A673 (cell line): ENCODE measurements around the gene METTL3. TPM values are rescaled to one million over a fixed set of nuclear protein-coding genes. Genes with fewer than 3 reads are reported as not detected.

Experiments
- BruUV-seq: library from RNA; stranded (reverse); fragments of 400-500 nt; replicated peaks from 2 replicates; lab custom pipeline; 2021; lab: Mats Ljungman, UMichigan
- CTCF ChIA-PET: fragments of 300-600 bp; sonication (Branson Sonifier 250); formaldehyde crosslinking; loops from one replicate; lab custom pipeline; 2022; ENCODE audit warnings: antibody characterized with exemption; lab: Charles Lee
- POLR2A ChIA-PET: fragments of 300-600 bp; sonication (Branson Sonifier 250); formaldehyde crosslinking; loops from one replicate; lab custom pipeline; 2022; ENCODE audit warnings: antibody characterized with exemption; ENCODE audit not compliant: low non-redundant PET; lab: Charles Lee
- DNase-seq: peaks from one replicate; pipeline ENCODE4 v3.0.0-alpha.2; 2015; ENCODE audit warnings: low spot score
- H3K27ac ChIP-seq: fragments of 200-600 bp; sonication (generic); 2 replicates; pipeline ENCODE4 v1.5.1; 2016; ENCODE audit warnings: mixed run types, low read depth, mild to moderate bottlenecking, mixed read lengths, antibody characterized with exemption, low read length; ENCODE audit not compliant: poor library complexity, severe bottlenecking
- H3K27me3 ChIP-seq: fragments of 200-600 bp; sonication (generic); replicated peaks from 2 replicates; pipeline ENCODE4 v1.6.1; 2017; ENCODE audit warnings: mixed run types, low read depth, mild to moderate bottlenecking, mixed read lengths, antibody characterized with exemption, low read length; ENCODE audit not compliant: insufficient read depth, poor library complexity
- H3K36me3 ChIP-seq: fragments of 200-600 bp; sonication (generic); 2 replicates; pipeline ENCODE4 v1.6.1; 2016; ENCODE audit warnings: mixed run types, mild to moderate bottlenecking, mixed read lengths, antibody characterized with exemption, low read length; ENCODE audit not compliant: insufficient read depth, poor library complexity, severe bottlenecking
- H3K4me1 ChIP-seq: fragments of 200-600 bp; sonication (generic); 2 replicates; pipeline ENCODE4 v1.6.1; 2017; ENCODE audit warnings: mixed run types, mild to moderate bottlenecking, mixed read lengths, antibody characterized with exemption, low read length; ENCODE audit not compliant: insufficient read depth, poor library complexity, severe bottlenecking
- H3K4me3 ChIP-seq: fragments of 200-600 bp; sonication (generic); 2 replicates; pipeline ENCODE4 v1.5.1; 2016; ENCODE audit warnings: low read depth, mixed run types, mild to moderate bottlenecking, mixed read lengths, low read length; ENCODE audit not compliant: poor library complexity, severe bottlenecking
- H3K9me3 ChIP-seq: fragments of 200-600 bp; sonication (generic); 2 replicates; pipeline ENCODE4 v1.6.1; 2016; ENCODE audit warnings: mixed run types, low read depth, mild to moderate bottlenecking, mixed read lengths, antibody characterized with exemption, low read length; ENCODE audit not compliant: poor library complexity, severe bottlenecking
- EZH2 ChIP-seq: fragments of 200-600 bp; sonication (generic); IDR thresholded peaks from 2 replicates; pipeline ENCODE4 v1.6.1; 2017; ENCODE audit warnings: borderline replicate concordance, low read depth, mild to moderate bottlenecking, mixed read lengths, antibody characterized with exemption, low read length; ENCODE audit not compliant: poor library complexity, severe bottlenecking
- intact Hi-C: fragments of 100-400 bp; cut with micrococcal nuclease; formaldehyde crosslinking; loops from one replicate; pipeline ENCODE4 v1.10.0; 2022; ENCODE audit not compliant: unreplicated experiment
- total RNA-seq: library from RNA; stranded (reverse); gene quantifications from 2 replicates; pipeline ENCODE4 v1.2.3, GENCODE V29; 2021
- TF ChIP-seq, protein P1 (sequence below): fragments of 300-800, 200-600 bp; sonication (generic); conservative IDR thresholded peaks from 2 replicates; pipeline ENCODE4 v1.5.1; 2017; ENCODE audit warnings: low read depth, mild to moderate bottlenecking, antibody characterized with exemption, low read length, moderate library complexity, mixed read lengths

Gene METTL3
- total RNA-seq, 1 experiment from 2014 or later = 96.3 TPM

DNA sequence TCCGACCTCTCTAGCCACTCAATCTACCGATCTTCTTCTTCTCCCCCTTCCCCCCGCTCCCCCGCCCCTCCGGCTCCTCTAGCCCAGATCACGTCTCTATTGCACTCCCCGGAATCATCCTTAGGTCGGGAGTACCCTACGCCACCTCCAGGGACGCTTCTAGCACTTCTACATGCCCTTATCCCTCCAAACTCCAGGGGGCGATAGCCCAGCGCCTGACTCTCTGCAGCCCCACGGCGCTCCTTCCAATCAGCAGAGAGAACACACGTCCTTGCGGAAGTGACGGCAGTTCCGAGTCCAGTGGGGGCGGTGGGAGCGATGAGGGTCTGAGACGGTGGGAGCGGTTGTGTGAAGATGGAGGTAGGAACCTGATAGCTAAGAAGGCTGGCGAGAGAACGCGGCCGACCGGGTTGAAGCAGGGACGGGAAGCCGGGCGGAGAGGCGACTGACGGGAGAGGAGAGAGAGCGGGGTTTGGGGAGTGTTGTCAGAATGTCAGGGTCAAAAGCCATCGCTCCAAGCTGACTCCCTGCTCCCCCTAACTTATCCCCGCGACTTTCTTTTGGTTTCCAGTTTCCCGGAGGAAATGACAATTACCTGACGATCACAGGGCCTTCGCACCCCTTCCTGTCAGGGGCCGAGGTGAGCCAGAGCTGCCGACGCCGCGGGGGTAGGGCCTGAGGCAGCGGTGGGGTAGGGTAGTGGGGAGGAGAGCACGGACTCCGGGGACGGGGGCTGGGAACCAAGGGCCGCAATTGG is 34.0 kb downstream of the METTL3 start, which contains the start of the genes RAB2B and TOX4:
Gene RAB2B, minus strand, starts transcription at position 35 of the 757 bp plus-strand sequence. CDS start 87 bp downstream, outside the sequence.
Gene TOX4, plus strand, starts transcription at position 271 of the 757 bp plus-strand sequence. Its CDS starts 84 bp downstream, at position 355.
- DNase-seq = peak; percentile 99
- no TSS peak for BruUV-seq
- Histone ChIP-seq H3K27me3 (no peaks in the 10 kb centered on the region), H3K9me3 (no peaks in the 10 kb centered on the region), H3K36me3 (no peaks in the 10 kb centered on the region), H3K4me1 (peaks cover 11% of the 10 kb centered on the region), H3K27ac (peak within 1 kb of the TSS; percentile 79), H3K4me3 (peak within 1 kb of the TSS; percentile 78)
- CTCF ChIA-PET = interaction anchor here (0.5 to 1.8 kb wide), 4 partner anchors 8 to 64 kb away, joined by 3 to 5 read pairs (median 4); partner anchors contain the start of gene CHD8
- TF ChIP-seq EZH2 = no peak
- TF ChIP-seq, protein P1, sequence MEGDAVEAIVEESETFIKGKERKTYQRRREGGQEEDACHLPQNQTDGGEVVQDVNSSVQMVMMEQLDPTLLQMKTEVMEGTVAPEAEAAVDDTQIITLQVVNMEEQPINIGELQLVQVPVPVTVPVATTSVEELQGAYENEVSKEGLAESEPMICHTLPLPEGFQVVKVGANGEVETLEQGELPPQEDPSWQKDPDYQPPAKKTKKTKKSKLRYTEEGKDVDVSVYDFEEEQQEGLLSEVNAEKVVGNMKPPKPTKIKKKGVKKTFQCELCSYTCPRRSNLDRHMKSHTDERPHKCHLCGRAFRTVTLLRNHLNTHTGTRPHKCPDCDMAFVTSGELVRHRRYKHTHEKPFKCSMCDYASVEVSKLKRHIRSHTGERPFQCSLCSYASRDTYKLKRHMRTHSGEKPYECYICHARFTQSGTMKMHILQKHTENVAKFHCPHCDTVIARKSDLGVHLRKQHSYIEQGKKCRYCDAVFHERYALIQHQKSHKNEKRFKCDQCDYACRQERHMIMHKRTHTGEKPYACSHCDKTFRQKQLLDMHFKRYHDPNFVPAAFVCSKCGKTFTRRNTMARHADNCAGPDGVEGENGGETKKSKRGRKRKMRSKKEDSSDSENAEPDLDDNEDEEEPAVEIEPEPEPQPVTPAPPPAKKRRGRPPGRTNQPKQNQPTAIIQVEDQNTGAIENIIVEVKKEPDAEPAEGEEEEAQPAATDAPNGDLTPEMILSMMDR = peak; percentile 99
- intact Hi-C loops = no loop called here
- POLR2A ChIA-PET = interaction anchor here (0.6 to 0.7 kb wide), 2 partner anchors 21 to 23 kb away, joined by 3 read pairs; partner anchors contain the start of gene CHD8

DNA sequence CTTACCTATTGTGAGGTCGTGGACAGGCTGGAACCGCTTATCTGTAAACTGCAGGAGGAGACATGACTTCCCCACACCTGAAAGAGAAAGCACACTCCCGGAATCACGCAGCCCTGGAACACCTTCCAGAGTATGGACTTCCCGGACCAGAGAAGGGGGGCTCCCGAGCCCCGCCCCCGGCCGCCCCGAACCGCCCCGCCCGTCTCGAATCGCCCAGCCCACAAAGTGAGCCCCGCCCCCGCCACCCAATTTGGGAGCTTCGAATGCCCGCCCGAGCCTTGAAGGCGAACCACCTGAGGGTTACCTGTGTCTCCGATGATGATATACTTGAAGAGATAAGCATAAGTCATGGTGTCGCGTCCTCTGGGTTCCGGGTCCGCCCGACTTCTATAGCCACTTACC is 34.6 kb downstream of the METTL3 start:
- no peak for TF ChIP-seq EZH2
- TF ChIP-seq, protein P1 = no peak
- Histone ChIP-seq H3K27ac (peak overlapping the region; percentile 69), H3K36me3 (no peaks in the 10 kb centered on the region), H3K4me3 (peak overlapping the region; percentile 78), H3K27me3 (no peaks in the 10 kb centered on the region), H3K4me1 (peaks cover 11% of the 10 kb centered on the region), H3K9me3 (no peaks in the 10 kb centered on the region)
- BruUV-seq = no TSS peak
- ChIA-PET CTCF (interaction anchor here (0.5 to 1.8 kb wide), 3 partner anchors 8 to 58 kb away, joined by 3 to 5 read pairs (median 4); partner anchors contain the start of gene CHD8), POLR2A (interaction anchor here (0.6 to 0.7 kb wide), 2 partner anchors 21 to 24 kb away, joined by 3 read pairs; partner anchors contain the start of gene CHD8)
- no peak for DNase-seq
- intact Hi-C loops = no loop called here

DNA sequence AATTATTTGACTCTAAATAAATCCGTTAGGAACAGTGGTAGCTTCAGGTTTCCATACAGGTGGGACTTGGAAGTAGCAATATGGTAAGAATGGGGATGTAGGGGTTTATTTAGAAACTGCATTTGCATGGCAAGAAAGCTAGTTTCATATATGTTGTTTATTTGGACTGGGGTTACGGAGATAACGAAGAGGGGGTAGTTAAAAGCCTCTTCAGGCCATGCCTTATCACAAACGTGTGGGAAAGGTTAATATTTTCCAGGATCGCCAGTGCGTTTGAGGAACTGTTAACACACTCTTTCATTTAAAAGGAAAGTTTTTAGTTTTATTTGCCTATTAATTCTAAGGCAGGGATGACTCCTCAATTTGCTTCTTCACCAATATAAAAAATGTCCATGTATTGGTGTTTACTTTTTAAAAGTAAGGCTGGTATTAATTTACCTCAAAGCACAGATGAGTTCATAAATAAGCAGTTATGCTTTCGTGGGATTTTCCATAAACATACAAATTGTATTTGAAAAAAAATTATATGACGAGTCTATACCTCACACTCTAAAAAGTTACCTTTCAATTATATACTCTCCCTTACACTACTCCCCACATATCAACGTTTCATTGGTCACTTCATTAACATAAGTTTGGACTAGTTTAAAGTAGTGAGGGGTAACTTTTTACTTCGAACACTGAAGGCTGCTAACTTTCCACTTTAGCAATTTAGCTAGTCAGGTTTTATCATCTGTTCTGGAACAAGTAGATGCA is 35.2 kb downstream of the METTL3 start:
- no peak for TF ChIP-seq EZH2
- TF ChIP-seq, protein P1 = no peak
- CTCF ChIA-PET = interaction anchor here (1.5 to 1.8 kb wide), 2 partner anchors 20 to 58 kb away, joined by 3 to 5 read pairs; partner anchors contain the start of gene CHD8
- H3K27me3 ChIP-seq = no peaks in the 10 kb centered on the region
- peak overlapping the region; percentile 78 for H3K4me3 ChIP-seq
- POLR2A ChIA-PET = no interaction called here
- H3K9me3 ChIP-seq = no peaks in the 10 kb centered on the region
- no peak for DNase-seq
- peak overlapping the region; percentile 69 for H3K27ac ChIP-seq
- H3K36me3 ChIP-seq = no peaks in the 10 kb centered on the region
- H3K4me1 ChIP-seq = peaks cover 11% of the 10 kb centered on the region
- BruUV-seq = TSS peak; percentile 65
- intact Hi-C loops = no loop called here
